ENCODE results near the gene GIMAP7.

- TF ChIP-seq POLR2A (IDR thresholded peaks at IDR 0.05; ENCODE audit: low read depth, low read length) (no peak), POLR2AphosphoS5 (IDR thresholded peaks at IDR 0.05; ENCODE audit: low read depth, low read length) (no peak)
Observed at GRCh38 chr7:150565239-150565638, 50.6 kb downstream of the GIMAP7 start.

Measured in GM12892 (cell line).